GM18517 (cell line): Measurements from ENCODE around the gene PEAR1.

Experiments used
- ATAC-seq: cut with Tn5 transposase; IDR thresholded peaks from one replicate; pipeline ENCODE4 v1.9.1; 2021; ENCODE audit warnings: mild to moderate bottlenecking, moderate library complexity; ENCODE audit not compliant: unreplicated experiment

The PEAR1 gene

GRCh38 chr1:156859523-156860112 is 33.9 kb upstream of the PEAR1 start:
- ATAC-seq, result no peak

GRCh38 chr1:156860113-156860627 is 33.3 kb upstream of the PEAR1 start:
- ATAC-seq, result no peak

GRCh38 chr1:156860628-156861423 is 32.7 kb upstream of the PEAR1 start, which contains the start of gene NTRK1:
TSS of gene NTRK1 (plus strand) at chr1:156860865. CDS start at chr1:156860935, 70 bp downstream.
- ATAC-seq, result no peak

DNA sequence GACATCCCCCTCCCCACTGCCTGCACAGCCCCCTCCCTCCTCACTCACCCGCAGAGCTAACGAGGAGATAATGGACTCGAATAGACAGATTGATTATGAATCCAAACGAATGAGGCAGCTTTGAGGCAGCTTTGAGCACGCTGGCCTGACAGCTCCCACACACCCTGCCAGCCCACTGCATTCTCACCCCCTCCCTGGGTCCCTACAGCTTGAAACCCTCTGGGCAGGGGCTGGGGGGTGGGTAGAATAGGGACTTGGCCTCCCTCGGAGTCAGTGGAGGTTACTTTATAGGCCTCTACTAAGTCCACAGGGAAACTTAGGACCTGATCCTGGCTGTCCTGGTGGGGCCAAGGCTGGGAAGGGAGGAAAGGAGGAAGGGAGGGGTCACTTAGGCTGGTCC is 30.9 kb upstream of the PEAR1 start:
- no peak for ATAC-seq

DNA sequence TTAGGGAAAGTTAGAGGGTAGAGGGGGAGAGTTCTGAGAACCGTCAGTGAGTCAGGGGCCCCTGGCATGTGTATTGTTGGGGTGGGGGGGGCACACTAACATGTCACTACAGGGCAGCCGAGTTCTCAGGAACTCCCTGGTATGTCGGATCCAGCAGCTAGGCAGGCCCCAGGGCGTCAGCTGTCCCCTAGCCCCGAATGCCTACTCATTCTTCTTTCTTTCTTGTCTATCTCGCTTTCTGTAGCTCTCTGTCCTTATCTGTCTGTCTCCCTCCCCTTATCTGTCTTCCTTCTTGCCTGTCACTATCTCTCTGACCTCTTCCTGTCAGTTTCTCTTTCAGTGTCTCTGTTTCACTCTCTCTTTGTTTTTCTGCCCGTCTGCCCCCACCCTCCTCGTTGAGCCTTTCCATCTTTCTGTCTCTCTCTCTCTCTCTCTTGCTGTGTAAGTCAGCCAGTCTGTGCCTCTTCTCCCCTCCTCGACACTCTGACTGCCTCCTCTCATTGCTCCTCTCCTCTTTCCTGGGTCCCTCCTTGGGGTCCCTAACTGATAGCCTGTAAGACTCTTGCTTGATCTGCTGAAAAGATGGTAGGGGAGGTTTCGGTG is 30.4 kb upstream of the PEAR1 start:
- no peak for ATAC-seq

DNA sequence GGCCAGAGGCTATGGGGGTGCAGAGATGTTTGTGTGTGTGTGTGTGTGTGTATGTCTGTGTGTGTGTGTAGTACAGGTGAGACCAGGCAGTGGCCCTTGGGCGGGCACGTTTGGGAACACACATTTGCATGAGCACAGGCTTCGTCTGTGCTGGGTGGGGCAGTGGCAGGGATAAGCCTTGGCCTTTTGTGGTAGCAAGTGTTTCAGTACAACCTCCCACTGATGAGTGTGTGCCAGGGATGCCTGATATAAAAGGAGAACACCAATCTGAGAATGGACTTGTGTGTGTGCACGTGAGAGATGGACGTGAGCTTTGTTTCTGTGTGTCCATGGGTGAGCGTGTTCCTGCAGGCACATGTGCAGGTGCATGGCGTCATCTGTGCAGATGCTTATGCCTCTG is 29.9 kb upstream of the PEAR1 start:
- ATAC-seq, result no peak

DNA sequence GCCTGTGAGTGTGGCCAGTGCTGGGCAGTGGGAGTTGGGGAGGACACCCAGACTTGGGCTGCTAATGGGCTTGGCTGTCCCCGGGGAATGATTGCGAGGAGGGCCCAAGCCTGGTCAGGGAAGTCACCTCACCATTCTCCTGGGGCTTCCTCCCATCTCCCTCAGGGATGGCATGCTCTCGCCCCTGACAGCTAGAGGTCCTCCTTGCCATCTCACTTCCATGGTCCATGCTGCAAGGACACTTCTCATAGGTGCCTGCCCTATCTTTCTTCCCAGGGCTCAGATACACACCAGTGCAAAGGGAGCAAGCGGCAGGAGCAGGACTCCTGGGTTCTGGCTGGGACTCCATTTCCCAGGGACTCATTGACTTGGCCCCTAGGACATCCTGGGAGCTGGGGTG is 28.7 kb upstream of the PEAR1 start:
- no peak for ATAC-seq

DNA sequence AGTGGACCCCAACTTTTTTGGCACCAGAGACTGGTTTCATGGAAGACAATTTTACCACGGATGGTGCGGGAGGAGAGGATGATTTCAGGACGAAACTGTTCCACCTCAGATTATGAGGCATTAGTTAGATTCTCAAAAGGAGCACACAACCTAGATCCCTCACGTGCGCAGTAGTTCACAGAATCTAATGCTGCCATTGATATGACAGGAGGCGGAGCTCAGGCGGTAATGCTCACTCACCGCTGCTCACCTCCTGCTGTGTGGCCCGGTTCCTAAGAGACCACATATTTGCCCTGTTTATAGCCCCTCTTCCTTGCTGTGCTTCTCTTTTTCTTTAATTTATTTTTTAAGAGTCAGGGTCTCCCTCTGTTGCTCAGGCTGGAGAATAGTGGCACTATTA is 28.3 kb upstream of the PEAR1 start:
- no peak for ATAC-seq

DNA sequence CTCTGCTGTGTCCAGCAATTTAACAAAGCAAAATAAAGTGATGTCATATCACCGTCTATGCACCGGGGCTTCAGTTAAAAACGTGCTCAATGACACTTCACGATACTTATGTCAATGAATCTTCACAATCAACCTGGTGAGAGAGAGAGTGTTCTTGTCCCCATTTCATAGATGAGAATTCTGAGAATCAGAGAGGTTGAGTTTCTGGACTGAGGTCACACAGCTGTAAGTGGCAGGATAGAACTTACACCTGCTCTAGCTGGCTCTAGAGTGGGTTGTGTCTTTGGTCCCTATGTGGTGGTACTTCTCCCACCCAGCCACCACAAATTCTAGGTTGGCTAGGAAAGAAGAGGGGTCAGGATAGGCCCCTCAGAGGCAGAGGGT is 27.7 kb upstream of the PEAR1 start:
- ATAC-seq, result no peak

- no peak for ATAC-seq
Measured at GRCh38 chr1:156866249-156866909, 27.1 kb upstream of the PEAR1 start.

DNA sequence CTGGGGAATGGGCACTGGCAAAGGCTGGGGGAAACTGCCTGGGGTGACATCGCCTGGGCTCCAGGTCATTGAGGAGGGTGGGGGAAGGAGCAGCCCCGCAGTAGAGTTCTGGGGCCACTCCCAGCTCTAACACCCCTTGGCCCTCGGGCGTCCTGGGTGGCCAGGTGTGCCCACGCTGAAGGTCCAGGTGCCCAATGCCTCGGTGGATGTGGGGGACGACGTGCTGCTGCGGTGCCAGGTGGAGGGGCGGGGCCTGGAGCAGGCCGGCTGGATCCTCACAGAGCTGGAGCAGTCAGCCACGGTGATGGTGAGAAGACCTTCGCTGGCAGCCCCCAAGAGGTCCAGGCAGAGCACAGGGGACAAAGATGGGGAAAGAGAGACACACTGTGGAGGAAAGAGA is 25.2 kb upstream of the PEAR1 start:
- no peak for ATAC-seq

DNA sequence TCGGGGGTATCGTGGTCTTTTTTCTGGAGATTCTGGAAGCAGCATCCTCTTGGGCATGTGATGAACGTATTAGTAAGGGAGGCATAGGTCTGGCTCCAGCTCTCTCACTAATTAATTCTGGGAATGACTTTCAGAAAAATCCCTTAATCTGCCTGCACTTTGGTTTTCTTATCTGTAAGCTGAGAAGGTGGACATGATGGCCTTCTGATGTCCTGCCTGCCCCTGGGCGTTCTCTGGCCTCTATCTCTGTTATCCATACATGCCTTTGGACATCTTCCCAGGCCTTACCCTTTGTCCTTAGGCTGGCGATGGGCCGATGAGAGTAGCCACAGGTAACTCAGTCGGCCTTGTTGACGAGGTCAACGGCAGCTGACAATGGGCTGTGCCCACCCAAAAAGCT is 24.1 kb upstream of the PEAR1 start:
- no peak for ATAC-seq

DNA sequence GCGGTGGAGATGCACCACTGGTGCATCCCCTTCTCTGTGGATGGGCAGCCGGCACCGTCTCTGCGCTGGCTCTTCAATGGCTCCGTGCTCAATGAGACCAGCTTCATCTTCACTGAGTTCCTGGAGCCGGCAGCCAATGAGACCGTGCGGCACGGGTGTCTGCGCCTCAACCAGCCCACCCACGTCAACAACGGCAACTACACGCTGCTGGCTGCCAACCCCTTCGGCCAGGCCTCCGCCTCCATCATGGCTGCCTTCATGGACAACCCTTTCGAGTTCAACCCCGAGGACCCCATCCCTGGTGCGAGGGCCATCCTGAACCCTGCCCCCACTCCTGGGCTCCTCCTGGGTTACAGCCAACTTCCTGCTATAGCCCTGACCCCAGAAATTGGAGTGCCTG is 19.9 kb upstream of the PEAR1 start:
- no peak for ATAC-seq

GRCh38 chr1:156874142-156874541 is 19.4 kb upstream of the PEAR1 start:
- ATAC-seq, result no peak

DNA sequence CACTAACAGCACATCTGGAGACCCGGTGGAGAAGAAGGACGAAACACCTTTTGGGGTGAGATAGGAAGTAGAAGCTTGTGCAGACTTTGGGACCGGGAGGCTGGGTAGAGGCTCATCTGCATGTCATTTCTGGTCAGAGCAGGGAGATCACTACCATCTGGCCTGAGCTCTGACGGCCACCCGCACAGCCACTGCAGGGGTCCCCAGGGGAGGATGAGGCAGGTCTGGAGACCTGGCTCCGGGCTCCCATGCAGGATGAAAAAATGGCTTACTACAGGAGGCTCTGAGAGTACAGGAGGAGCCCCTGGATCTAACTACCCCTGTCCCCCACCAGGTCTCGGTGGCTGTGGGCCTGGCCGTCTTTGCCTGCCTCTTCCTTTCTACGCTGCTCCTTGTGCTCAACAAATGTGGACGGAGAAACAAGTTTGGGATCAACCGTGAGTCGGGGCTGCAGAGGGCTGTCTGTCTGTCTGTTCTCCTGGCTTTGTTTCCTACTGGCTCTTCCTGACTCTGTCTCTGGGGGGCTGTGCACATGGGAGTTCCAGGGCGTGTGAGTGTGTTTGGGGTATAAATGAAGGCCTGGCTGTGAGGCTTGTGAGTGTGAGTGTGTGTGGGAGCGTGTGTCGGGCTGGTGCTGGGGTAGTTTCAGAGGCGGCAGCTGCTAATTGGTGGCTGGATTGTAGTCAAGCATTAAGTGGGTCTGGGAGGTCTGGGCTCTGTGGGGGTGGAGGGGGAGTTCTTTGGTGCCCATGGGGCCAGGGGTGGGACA is 18.8 kb upstream of the PEAR1 start:
- ATAC-seq, result no peak

DNA sequence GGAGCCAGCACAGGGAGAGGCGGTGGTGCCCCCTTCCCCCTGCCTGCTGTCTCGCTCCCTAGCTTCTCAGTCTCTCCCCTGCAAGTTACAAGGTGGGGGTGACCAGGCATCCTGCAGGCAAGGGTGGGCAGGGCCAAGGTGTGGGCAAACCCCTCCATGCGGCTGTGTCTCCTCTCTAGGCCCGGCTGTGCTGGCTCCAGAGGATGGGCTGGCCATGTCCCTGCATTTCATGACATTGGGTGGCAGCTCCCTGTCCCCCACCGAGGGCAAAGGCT is 18.2 kb upstream of the PEAR1 start:
- no peak for ATAC-seq

GRCh38 chr1:156876281-156876680 is 17.2 kb upstream of the PEAR1 start:
- ATAC-seq, result no peak

DNA sequence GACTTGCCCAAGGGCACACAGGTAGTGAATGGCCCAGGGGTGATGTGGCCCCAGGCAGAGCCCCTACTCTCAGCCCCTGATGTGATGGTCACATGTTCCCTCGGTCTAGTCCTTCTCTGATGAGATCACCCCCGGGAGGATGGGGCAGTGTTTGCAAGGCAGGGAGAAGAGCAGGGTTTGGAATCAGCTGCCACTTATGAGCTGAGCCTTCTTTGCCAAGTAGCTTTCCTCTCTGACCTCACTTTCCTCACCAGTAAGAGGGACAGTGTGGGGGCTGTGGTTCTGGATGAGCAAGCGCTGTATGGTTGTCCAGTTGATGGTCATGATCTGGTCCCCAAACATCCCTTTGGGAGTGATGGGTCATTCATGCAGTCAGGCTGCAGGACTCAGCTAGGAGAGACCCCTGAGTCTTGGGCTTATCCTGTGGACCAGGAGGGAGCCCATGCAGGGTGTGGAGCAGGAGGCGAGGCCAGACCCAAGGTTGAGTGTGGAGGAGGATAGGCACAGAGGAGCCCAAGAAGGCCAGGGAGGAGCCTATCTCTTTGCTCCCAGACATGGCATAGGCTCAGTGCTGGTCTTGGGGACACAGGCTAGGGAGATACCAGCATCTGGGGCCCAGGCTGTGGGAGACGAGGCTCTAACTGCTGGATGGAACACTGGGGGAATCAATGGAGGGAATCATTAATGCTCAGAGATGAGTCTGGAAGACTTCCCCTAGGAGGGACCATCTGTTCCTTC is 15.9 kb upstream of the PEAR1 start:
- no peak for ATAC-seq

- no peak for ATAC-seq
Measured at GRCh38 chr1:156879876-156880275, 13.6 kb upstream of the PEAR1 start.

GRCh38 chr1:156880473-156880872 is 13.0 kb upstream of the PEAR1 start:
- ATAC-seq, result no peak
